ENCODE measurements around the gene IQCE.

DNA sequence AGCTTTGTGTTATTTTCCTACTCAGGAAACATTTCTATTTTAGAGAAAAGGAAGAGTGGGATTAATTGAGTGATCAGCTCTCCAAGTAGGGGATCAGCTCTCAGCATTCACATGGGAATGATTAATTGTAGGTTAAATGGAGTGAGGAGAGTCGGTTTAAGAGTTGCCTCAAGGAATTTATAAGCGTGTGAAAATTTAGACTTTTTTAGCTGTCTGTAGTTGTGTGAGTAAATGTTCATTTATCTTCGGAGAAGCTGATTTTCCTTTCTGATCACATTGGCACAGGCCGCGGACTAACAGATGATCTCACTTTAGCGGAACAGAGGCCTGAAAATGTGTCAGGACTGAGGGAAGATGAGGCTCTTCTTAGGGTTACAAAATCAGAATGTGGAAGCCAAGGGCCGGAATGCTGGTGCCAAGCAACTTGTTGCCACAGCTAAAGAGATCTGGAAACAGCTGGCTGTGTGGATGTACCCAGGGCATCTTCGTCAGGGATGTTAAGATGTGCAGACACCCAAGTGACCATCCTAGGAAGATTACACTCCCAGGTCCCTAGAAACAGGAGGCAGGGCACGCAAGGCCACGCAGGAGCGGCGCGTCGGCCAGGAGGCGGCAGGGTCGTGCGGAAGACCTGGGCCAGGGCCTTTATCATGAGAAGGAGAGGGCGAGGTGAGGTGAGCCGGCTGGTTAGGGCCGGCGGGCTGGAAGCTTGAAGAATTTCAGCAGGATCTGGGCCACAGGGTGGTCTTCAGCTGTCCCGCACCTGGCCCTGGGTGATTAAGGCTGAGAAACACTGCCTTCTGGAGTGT is 37.9 kb downstream of the IQCE start:
- TF ChIP-seq, protein P1, sequence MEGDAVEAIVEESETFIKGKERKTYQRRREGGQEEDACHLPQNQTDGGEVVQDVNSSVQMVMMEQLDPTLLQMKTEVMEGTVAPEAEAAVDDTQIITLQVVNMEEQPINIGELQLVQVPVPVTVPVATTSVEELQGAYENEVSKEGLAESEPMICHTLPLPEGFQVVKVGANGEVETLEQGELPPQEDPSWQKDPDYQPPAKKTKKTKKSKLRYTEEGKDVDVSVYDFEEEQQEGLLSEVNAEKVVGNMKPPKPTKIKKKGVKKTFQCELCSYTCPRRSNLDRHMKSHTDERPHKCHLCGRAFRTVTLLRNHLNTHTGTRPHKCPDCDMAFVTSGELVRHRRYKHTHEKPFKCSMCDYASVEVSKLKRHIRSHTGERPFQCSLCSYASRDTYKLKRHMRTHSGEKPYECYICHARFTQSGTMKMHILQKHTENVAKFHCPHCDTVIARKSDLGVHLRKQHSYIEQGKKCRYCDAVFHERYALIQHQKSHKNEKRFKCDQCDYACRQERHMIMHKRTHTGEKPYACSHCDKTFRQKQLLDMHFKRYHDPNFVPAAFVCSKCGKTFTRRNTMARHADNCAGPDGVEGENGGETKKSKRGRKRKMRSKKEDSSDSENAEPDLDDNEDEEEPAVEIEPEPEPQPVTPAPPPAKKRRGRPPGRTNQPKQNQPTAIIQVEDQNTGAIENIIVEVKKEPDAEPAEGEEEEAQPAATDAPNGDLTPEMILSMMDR (IDR thresholded peaks at IDR 0.05), result no peak
- TF ChIP-seq POLR2A (IDR thresholded peaks at IDR 0.05), result no peak

Data from upper lobe of left lung (tissue), 4 donors.